Measurements from ENCODE around the gene GPR62.

The GPR62 gene

GRCh38 chr3:51978143-51978502 is 22.9 kb downstream of the GPR62 start:
- DNase-seq, result no peak
- Histone ChIP-seq H3K36me3 (no peaks in the 10 kb centered on the region), H3K4me1 (peaks cover 0 to 46% (median 31%) of the 10 kb centered on the region in 4 donors), H3K4me3 (no peak overlapping the region), H3K9me3 (no peaks in the 10 kb centered on the region), H3K27me3 (no peaks in the 10 kb centered on the region), H3K27ac (no peak overlapping the region)
- TF ChIP-seq CTCF (IDR thresholded peaks at IDR 0.05), result no peak
- intact Hi-C loops (cut with DNase I; ENCODE audit: low total_unique reads), result loop anchor here (10.0 kb wide), 1 partner anchor 1633 kb away; the partner anchor contains the start of genes RASSF1 and ZMYND10

GRCh38 chr3:51980253-51980652 is 25.1 kb downstream of the GPR62 start:
- no peak overlapping the region for H3K27ac ChIP-seq
- H3K27me3 ChIP-seq, result no peaks in the 10 kb centered on the region
- H3K9me3 ChIP-seq, result no peaks in the 10 kb centered on the region
- peaks cover 0 to 49% (median 28%) of the 10 kb centered on the region in 4 donors for H3K4me1 ChIP-seq
- no peak for TF ChIP-seq CTCF (IDR thresholded peaks at IDR 0.05)
- H3K4me3 ChIP-seq, result no peak overlapping the region
- intact Hi-C loops (cut with DNase I; ENCODE audit: low total_unique reads), result loop anchor here (5.0 kb wide), 1 partner anchor 38 kb away; the partner anchor contains the start of genes PARP3 and RRP9
- DNase-seq, result no peak
- no peaks in the 10 kb centered on the region for H3K36me3 ChIP-seq

GRCh38 chr3:51982352-51982837 is 27.2 kb downstream of the GPR62 start:
- H3K4me3 ChIP-seq, result peak overlapping the region; percentile 62 to 88
- no peaks in the 10 kb centered on the region for H3K36me3 ChIP-seq
- peak; percentile 19 to 27 for TF ChIP-seq CTCF (IDR thresholded peaks at IDR 0.05)
- DNase-seq, result no peak
- H3K27ac ChIP-seq, result peak overlapping the region; percentile 94 to 96
- no peaks in the 10 kb centered on the region for H3K27me3 ChIP-seq
- no peaks in the 10 kb centered on the region for H3K9me3 ChIP-seq
- intact Hi-C loops (cut with DNase I; ENCODE audit: low total_unique reads), result loop anchor here (5.0 kb wide), 1 partner anchor 40 kb away; the partner anchor contains the start of genes PARP3 and RRP9
- peaks cover 0 to 34% (median 20%) of the 10 kb centered on the region in 4 donors for H3K4me1 ChIP-seq

- DNase-seq, result peak; percentile 85 to 94
- intact Hi-C loops (cut with DNase I; ENCODE audit: low total_unique reads), result loop anchor here (5.0 kb wide), 1 partner anchor 41 kb away; the partner anchor contains the start of genes PARP3 and RRP9
- H3K36me3 ChIP-seq, result no peaks in the 10 kb centered on the region
Observed at GRCh38 chr3:51982838-51983577, 27.8 kb downstream of the GPR62 start, which contains the start of gene ACY1. ACY1 (plus strand) TSS chr3:51983535; CDS start chr3:51984065, 530 bp downstream.

More at GRCh38 chr3:51982838-51983577, 27.8 kb downstream of the GPR62 start, which contains the start of gene ACY1:
- TF ChIP-seq CTCF (IDR thresholded peaks at IDR 0.05), result no peak
- H3K4me3 ChIP-seq, result peak within 1 kb of the TSS; percentile 62 to 88
- no peaks in the 10 kb centered on the region for H3K27me3 ChIP-seq
- H3K9me3 ChIP-seq, result no peaks in the 10 kb centered on the region
- peaks cover 0 to 27% (median 20%) of the 10 kb centered on the region in 4 donors for H3K4me1 ChIP-seq
- H3K27ac ChIP-seq, result peak within 1 kb of the TSS; percentile 94 to 96
